K562 (cell line): ENCODE measurements around the gene NFKB2. TPM values are rescaled to one million over a fixed set of nuclear protein-coding genes. Genes with fewer than 3 reads are reported as not detected.

Experiments used
- ARID1B ChIP-seq: fragments of 450-650 bp; IDR thresholded peaks from 2 replicates; pipeline ENCODE4 v1.6.1; 2016; ENCODE audit warnings: antibody characterized with exemption, mild to moderate bottlenecking, inconsistent platforms
- BCL6 ChIP-seq: fragments of 250-450 bp; sonication (Bioruptor Pico); IDR thresholded peaks from 2 replicates; pipeline ENCODE4 v1.4.0; 2020
- CBFA2T3 ChIP-seq: fragments of 450-650 bp; IDR thresholded peaks from 2 replicates; pipeline ENCODE4 v1.6.1; 2017
- CHCHD3 ChIP-seq: fragments of 250-450 bp; sonication (Bioruptor Pico); IDR thresholded peaks from 2 replicates; pipeline ENCODE4 v2.1.2; 2022; ENCODE audit warnings: mild to moderate bottlenecking
- CHD1 ChIP-seq: fragments of 200-600 bp; sonication (generic); IDR thresholded peaks from one replicate; pipeline ENCODE4 v1.6.1; 2012; ENCODE audit warnings: mild to moderate bottlenecking, moderate library complexity, low read length, inconsistent platforms
- CREB1 ChIP-seq, 2 experiments: sonication (generic) in 1 of 2; formaldehyde crosslinking in 1 of 2; IDR thresholded peaks; 2 replicates each; pipeline versions ENCODE4 v1.6.1 to v1.8.0; 2012 to 2022; ENCODE audit warnings: inconsistent platforms in 1 of 2, mild to moderate bottlenecking in 1 of 2, missing genetic modification reagents in 1 of 2, moderate library complexity in 1 of 2
- CREM ChIP-seq: IDR thresholded peaks from 2 replicates; pipeline ENCODE4 v1.6.1; 2014; ENCODE audit warnings: antibody characterized with exemption, low read depth
- DMBX1 ChIP-seq: fragments of 250-450 bp; sonication (Bioruptor Pico); IDR thresholded peaks from 2 replicates; pipeline ENCODE4 v1.8.0; 2022; ENCODE audit warnings: inconsistent platforms, mild to moderate bottlenecking, moderate library complexity, borderline replicate concordance
- HLTF ChIP-seq: fragments of 450-650 bp; IDR thresholded peaks from 2 replicates; pipeline ENCODE4 v1.6.1; 2016
- IRF2 ChIP-seq: sonication (generic); formaldehyde crosslinking; IDR thresholded peaks from 2 replicates; pipeline ENCODE4 v1.8.1; 2022; ENCODE audit warnings: mild to moderate bottlenecking, missing genetic modification reagents
- KLF10 ChIP-seq: fragments of 250-450 bp; sonication (Bioruptor Pico); IDR thresholded peaks from 2 replicates; pipeline ENCODE4 v1.6.1; 2021; ENCODE audit warnings: matching md5 sums
- LARP7 ChIP-seq: fragments of 450-650 bp; IDR thresholded peaks from 2 replicates; pipeline ENCODE4 v1.6.1; 2016
- MTA2 ChIP-seq: fragments of 450-650 bp; IDR thresholded peaks from 2 replicates; pipeline ENCODE4 v1.6.1; 2016; ENCODE audit warnings: low read depth
- POLR2AphosphoS5 ChIP-seq: IDR thresholded peaks from 2 replicates; pipeline ENCODE4 v1.6.1; 2011; ENCODE audit warnings: mild to moderate bottlenecking, low read depth, low read length, moderate library complexity; ENCODE audit not compliant: control insufficient read depth, insufficient read depth
- POLR2H ChIP-seq: IDR thresholded peaks from 2 replicates; pipeline ENCODE4 v1.6.1; 2016; ENCODE audit warnings: missing genetic modification characterization, low read depth, mild to moderate bottlenecking, control low read depth, missing compliant biosample characterization, moderate library complexity
- RBM22 ChIP-seq: fragments of 200-400 bp; formaldehyde crosslinking; IDR thresholded peaks from 2 replicates; pipeline ENCODE4 v1.6.1; 2018; ENCODE audit warnings: low read length, low read depth; ENCODE audit not compliant: poor library complexity, severe bottlenecking
- SIN3B ChIP-seq: fragments of 450-650 bp; IDR thresholded peaks from 2 replicates; pipeline ENCODE4 v1.6.1; 2017; ENCODE audit warnings: low read depth, mild to moderate bottlenecking, moderate library complexity
- SMARCC2 ChIP-seq: fragments of 450-650 bp; IDR thresholded peaks from 2 replicates; pipeline ENCODE4 v1.6.1; 2017; ENCODE audit warnings: antibody characterized with exemption, moderate library complexity, mild to moderate bottlenecking, low read depth
- SP1 ChIP-seq: sonication (generic); formaldehyde crosslinking; IDR thresholded peaks from 2 replicates; pipeline ENCODE4 v1.8.1; 2022; ENCODE audit warnings: mild to moderate bottlenecking, missing genetic modification reagents
- SRSF9 ChIP-seq: fragments of 200-400 bp; formaldehyde crosslinking; IDR thresholded peaks from 2 replicates; pipeline ENCODE4 v1.6.1; 2017; ENCODE audit warnings: low read depth, low read length, borderline replicate concordance
- ZBED1 ChIP-seq: IDR thresholded peaks from 2 replicates; pipeline ENCODE4 v1.6.1; 2014
- ZC3H4 ChIP-seq: sonication (generic); formaldehyde crosslinking; IDR thresholded peaks from 2 replicates; pipeline ENCODE4 v1.9.0; 2021; ENCODE audit warnings: missing genetic modification reagents, borderline replicate concordance
- ZNF384 ChIP-seq: IDR thresholded peaks from 2 replicates; pipeline ENCODE4 v1.6.1; 2012; ENCODE audit warnings: low read depth, low read length, improper control_type of control experiment
- ZNF583 ChIP-seq: fragments of 250-450 bp; sonication (Bioruptor Pico); IDR thresholded peaks from 2 replicates; pipeline ENCODE4 v1.4.0; 2020
- ZNF780A ChIP-seq: fragments of 250-450 bp; sonication (Bioruptor Pico); IDR thresholded peaks from 2 replicates; pipeline ENCODE4 v1.5.0; 2021; ENCODE audit warnings: mild to moderate bottlenecking
- polyA plus RNA-seq, 8 experiments: library from polyadenylated mRNA; depleted of rRNA in 4 of 8; stranded (reverse) in 5 of 8; unstranded in 3 of 8; fragments of >200 nt; fragmentation: Nextera tagmentation in 2 of 8; fragmentation: Illumina TruSeq in 1 of 8; extraction: Ambion mirVana in 2 of 8; extraction: Trizol in 1 of 8; gene quantifications; 2 replicates each; pipeline versions ENCODE4 v1.2.1 to v1.2.3, GENCODE V29; 2011 to 2014; ENCODE audit warnings: inconsistent platforms in 1 of 8, missing spikeins in 1 of 8
- total RNA-seq, 7 experiments: library from RNA; depleted of rRNA in 6 of 7; stranded (reverse); fragments of >200 nt in 6 of 7; fragmentation: Illumina TruSeq in 2 of 7; extraction: Trizol in 2 of 7; gene quantifications; 2 replicates each; pipeline versions ENCODE4 v1.2.1 to v1.2.3, GENCODE V29; 2011 to 2021; ENCODE audit warnings: low replicate concordance in 1 of 7
- TF ChIP-seq, protein P1 (sequence below): IDR thresholded peaks from 2 replicates; pipeline ENCODE4 v1.6.1; 2014; ENCODE audit warnings: antibody characterized with exemption
- TF ChIP-seq, protein P2 (sequence below), 2 experiments: IDR thresholded peaks in 1 of 2; conservative IDR thresholded peaks in 1 of 2; 2 replicates each; pipeline ENCODE4 v1.6.1; 2016; ENCODE audit warnings: low read depth in 2 of 2, mild to moderate bottlenecking in 1 of 2, missing compliant biosample characterization in 1 of 2, missing genetic modification characterization in 1 of 2, moderate library complexity in 1 of 2

NFKB2 gene
- total and polyA plus RNA-seq, 9 of the 15 experiments (the other 6 are each of a cell fraction or from before 2014, with no cell fraction given) = 0.07 to 20.3 (median 7.9) TPM

DNA sequence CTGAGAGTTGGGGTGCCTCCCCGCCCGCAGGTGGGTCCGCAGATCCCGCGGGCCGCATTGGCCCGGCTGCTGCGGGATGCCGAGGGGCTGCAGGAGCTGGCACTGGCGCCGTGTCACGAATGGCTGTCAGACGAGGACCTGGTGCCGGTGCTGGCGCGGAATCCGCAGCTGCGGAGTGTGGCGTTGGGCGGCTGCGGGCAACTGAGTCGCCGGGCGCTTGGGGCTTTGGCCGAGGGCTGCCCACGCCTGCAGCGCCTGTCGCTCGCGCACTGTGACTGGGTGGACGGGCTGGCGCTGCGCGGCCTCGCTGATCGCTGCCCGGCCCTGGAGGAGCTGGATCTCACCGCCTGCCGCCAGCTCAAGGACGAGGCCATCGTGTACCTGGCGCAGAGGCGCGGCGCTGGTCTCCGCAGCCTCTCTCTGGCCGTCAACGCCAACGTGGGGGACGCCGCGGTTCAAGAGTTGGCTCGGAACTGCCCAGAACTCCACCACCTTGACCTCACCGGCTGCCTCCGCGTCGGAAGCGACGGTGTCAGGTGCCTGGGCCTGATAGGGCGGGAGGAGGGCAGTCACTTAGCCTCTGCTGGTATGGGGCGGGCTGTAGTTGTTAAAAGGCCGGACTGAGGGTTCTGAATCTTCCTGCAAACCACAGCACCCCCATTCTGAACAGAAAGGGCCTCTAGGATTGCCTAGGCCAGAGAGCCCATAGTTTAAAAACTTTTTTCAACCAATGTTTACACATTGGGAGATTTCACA, 26.4 kb downstream of the NFKB2 start (continued):
- TF ChIP-seq HLTF = no peak
- no peak for TF ChIP-seq POLR2H (tag)
- TF ChIP-seq CHD1 = no peak
- no peak for TF ChIP-seq BCL6 (CRISPR knock-in tag)
- TF ChIP-seq ARID1B = 0 out of 2 replicates have a peak, but pooled peaks have one; percentile 25
- TF ChIP-seq LARP7 = no peak
- peak; percentile 13; the same call in 1 of the 2 replicates for TF ChIP-seq SIN3B
- 0 out of 2 replicates have a peak, but pooled peaks have one; percentile 28 for TF ChIP-seq POLR2AphosphoS5
- peak; percentile 52 for TF ChIP-seq CBFA2T3
- TF ChIP-seq SMARCC2 = no peak
- TF ChIP-seq MTA2 = no peak
- no peak for TF ChIP-seq DMBX1 (CRISPR knock-in tag)
- TF ChIP-seq ZNF780A = no peak
- TF ChIP-seq, protein P1, sequence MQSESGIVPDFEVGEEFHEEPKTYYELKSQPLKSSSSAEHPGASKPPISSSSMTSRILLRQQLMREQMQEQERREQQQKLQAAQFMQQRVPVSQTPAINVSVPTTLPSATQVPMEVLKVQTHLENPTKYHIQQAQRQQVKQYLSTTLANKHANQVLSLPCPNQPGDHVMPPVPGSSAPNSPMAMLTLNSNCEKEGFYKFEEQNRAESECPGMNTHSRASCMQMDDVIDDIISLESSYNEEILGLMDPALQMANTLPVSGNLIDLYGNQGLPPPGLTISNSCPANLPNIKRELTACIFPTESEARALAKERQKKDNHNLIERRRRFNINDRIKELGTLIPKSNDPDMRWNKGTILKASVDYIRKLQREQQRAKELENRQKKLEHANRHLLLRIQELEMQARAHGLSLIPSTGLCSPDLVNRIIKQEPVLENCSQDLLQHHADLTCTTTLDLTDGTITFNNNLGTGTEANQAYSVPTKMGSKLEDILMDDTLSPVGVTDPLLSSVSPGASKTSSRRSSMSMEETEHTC = no peak
- TF ChIP-seq ZNF583 (CRISPR knock-in tag) = no peak
- TF ChIP-seq RBM22 = peak; percentile 38
- TF ChIP-seq KLF10 (CRISPR knock-in tag) = no peak
- no peak for TF ChIP-seq ZC3H4 (CRISPR knock-in tag)
- no peak for TF ChIP-seq IRF2 (CRISPR knock-in tag)
- TF ChIP-seq CREB1 (IDR thresholded peaks at IDR 0.05) = 0 out of 2 replicates have a peak, but pooled peaks have one; percentile 23
- TF ChIP-seq CREB1 (CRISPR knock-in tag; IDR thresholded peaks at IDR 0.05) = peak; percentile 50
- no peak for TF ChIP-seq ZBED1
- TF ChIP-seq ZNF384 = no peak
- no peak for TF ChIP-seq CHCHD3 (CRISPR knock-in tag)
- TF ChIP-seq SP1 (CRISPR knock-in tag) = no peak
- TF ChIP-seq, protein P2, sequence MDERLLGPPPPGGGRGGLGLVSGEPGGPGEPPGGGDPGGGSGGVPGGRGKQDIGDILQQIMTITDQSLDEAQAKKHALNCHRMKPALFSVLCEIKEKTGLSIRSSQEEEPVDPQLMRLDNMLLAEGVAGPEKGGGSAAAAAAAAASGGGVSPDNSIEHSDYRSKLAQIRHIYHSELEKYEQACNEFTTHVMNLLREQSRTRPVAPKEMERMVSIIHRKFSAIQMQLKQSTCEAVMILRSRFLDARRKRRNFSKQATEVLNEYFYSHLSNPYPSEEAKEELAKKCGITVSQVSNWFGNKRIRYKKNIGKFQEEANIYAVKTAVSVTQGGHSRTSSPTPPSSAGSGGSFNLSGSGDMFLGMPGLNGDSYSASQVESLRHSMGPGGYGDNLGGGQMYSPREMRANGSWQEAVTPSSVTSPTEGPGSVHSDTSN (CRISPR knock-in tag; IDR thresholded peaks at IDR 0.05; ENCODE audit: low read depth) = no peak
- TF ChIP-seq, protein P2 (tag; conservative IDR thresholded peaks at IDR 0.05; ENCODE audit: low read depth) = no peak
- peak; percentile 57 for TF ChIP-seq CREM
- TF ChIP-seq SRSF9 = no peak
